Osteocyte (in vitro differentiated cells): Measurements from ENCODE around the gene AOPEP. TPM values are rescaled to one million over a fixed set of nuclear protein-coding genes. Genes with fewer than 3 reads are reported as not detected.

Source experiments
- DNase-seq: peaks from one replicate; pipeline ENCODE4 v3.0.0; 2021; ENCODE audit warnings: mixed read lengths; ENCODE audit not compliant: unreplicated experiment; ENCODE audit errors: extremely low spot score
- H3K27ac Mint-ChIP-seq: one replicate; pipeline ENCODE4 v1.8.0; 2021; ENCODE audit warnings: mild to moderate bottlenecking, mixed read lengths; ENCODE audit not compliant: unreplicated experiment
- H3K27me3 Mint-ChIP-seq: one replicate; pipeline ENCODE4 v1.8.0; 2021; ENCODE audit warnings: mixed read lengths; ENCODE audit not compliant: unreplicated experiment
- H3K36me3 Mint-ChIP-seq: one replicate; pipeline ENCODE4 v1.8.0; 2021; ENCODE audit warnings: mixed read lengths; ENCODE audit not compliant: unreplicated experiment
- H3K4me1 Mint-ChIP-seq: one replicate; pipeline ENCODE4 v1.8.0; 2021; ENCODE audit warnings: mixed read lengths; ENCODE audit not compliant: unreplicated experiment
- H3K4me3 Mint-ChIP-seq: one replicate; pipeline ENCODE4 v1.8.0; 2021; ENCODE audit warnings: mild to moderate bottlenecking, moderate library complexity, mixed read lengths; ENCODE audit not compliant: unreplicated experiment
- H3K9me3 Mint-ChIP-seq: one replicate; pipeline ENCODE4 v1.8.0; 2021; ENCODE audit warnings: mixed read lengths; ENCODE audit not compliant: unreplicated experiment
- CTCF ChIP-seq: fragments of 200-600 bp; sonication (generic); IDR thresholded peaks from 2 replicates; pipeline ENCODE4 v1.5.0; 2021; ENCODE audit warnings: antibody characterized with exemption, mild to moderate bottlenecking, moderate library complexity
- total RNA-seq: library from RNA; stranded (reverse); gene quantifications from 2 replicates; pipeline ENCODE4 v1.2.1, GENCODE V29; 2021

AOPEP gene
- total RNA-seq, 1 donor from 2014 or later, result 108 TPM

GRCh38 chr9:95012902-95013301, 286.4 kb downstream of the AOPEP start:
- H3K4me1 Mint-ChIP-seq, result peaks cover 78% of the 10 kb centered on the region
- H3K27ac Mint-ChIP-seq, result peak overlapping the region; percentile 70
- TF ChIP-seq CTCF, result no peak
- DNase-seq, result no peak
- H3K4me3 Mint-ChIP-seq, result no peak overlapping the region
- H3K36me3 Mint-ChIP-seq, result peaks cover 60% of the 10 kb centered on the region
- H3K9me3 Mint-ChIP-seq, result no peaks in the 10 kb centered on the region
- H3K27me3 Mint-ChIP-seq, result no peaks in the 10 kb centered on the region

DNA sequence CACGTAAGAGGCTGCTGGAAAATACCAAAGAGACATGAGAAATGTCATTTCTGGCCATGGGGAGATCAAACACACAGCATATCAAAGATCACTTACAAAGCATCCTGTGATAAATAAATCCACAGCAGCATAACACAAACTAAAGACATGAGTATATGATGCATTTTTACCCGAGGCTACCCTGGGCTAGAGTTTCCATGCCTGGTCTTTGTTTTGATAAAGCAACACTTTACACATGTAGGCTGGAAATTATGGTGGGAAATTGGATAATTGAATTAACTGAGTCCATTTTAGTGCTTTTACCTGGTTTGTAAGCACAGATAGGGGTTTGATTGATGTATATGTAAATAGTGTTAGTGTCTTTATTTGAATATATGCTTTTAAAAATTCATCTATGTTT, 288.4 kb downstream of the AOPEP start:
- Mint-ChIP-seq H3K4me1 (peaks cover 81% of the 10 kb centered on the region), H3K36me3 (peaks cover 62% of the 10 kb centered on the region), H3K4me3 (no peak overlapping the region), H3K27me3 (no peaks in the 10 kb centered on the region), H3K27ac (peak overlapping the region; percentile 70), H3K9me3 (no peaks in the 10 kb centered on the region)
- DNase-seq, result no peak
- no peak for TF ChIP-seq CTCF

GRCh38 chr9:95015569-95015968, 289.1 kb downstream of the AOPEP start:
- no peak for TF ChIP-seq CTCF
- Mint-ChIP-seq H3K27ac (peak overlapping the region; percentile 44), H3K36me3 (peaks cover 67% of the 10 kb centered on the region), H3K4me1 (peaks cover 80% of the 10 kb centered on the region), H3K27me3 (no peaks in the 10 kb centered on the region), H3K9me3 (no peaks in the 10 kb centered on the region), H3K4me3 (no peak overlapping the region)
- DNase-seq, result no peak

- Mint-ChIP-seq H3K4me3 (no peak overlapping the region), H3K4me1 (peaks cover 78% of the 10 kb centered on the region), H3K36me3 (peaks cover 66% of the 10 kb centered on the region), H3K27ac (no peak overlapping the region), H3K9me3 (no peaks in the 10 kb centered on the region), H3K27me3 (no peaks in the 10 kb centered on the region)
- no peak for TF ChIP-seq CTCF
- DNase-seq, result no peak
Measured at GRCh38 chr9:95017062-95017461, 290.6 kb downstream of the AOPEP start.

DNA sequence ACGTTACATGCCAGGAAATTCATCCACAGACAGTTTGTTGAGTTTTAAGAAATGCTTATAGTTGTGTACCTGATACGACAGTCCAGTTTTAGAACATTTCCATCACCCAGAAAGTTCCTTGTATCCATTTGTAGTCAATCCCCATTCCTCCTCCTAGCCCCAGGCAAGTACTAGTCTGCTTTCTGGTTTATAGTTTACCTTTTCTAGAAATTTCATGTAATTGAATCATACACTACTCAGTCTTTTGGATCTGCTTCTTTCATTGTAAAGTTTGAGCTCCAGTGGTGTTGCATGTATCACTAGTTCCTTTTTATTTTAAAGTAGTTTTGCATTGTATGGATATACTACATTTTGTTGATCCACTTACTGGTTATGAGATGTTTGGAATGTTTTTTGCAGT, 291.2 kb downstream of the AOPEP start:
- Mint-ChIP-seq H3K27ac (peak overlapping the region; percentile 80), H3K4me3 (no peak overlapping the region), H3K4me1 (peaks cover 75% of the 10 kb centered on the region), H3K36me3 (peaks cover 66% of the 10 kb centered on the region), H3K27me3 (no peaks in the 10 kb centered on the region), H3K9me3 (no peaks in the 10 kb centered on the region)
- no peak for DNase-seq
- no peak for TF ChIP-seq CTCF
